Left lobe of liver (tissue), 2 donors: ENCODE data around the gene CRY1. TPM values are rescaled to one million over a fixed set of nuclear protein-coding genes. Genes with fewer than 3 reads are reported as not detected.

Experiments
- ATAC-seq: fragments of 200-7000 bp; cut with Tn5 transposase; one replicate; pipeline ENCODE4 v1.9.1; 2020; ENCODE audit warnings: mild to moderate bottlenecking, moderate library complexity
- DNase-seq: peaks from one replicate; pipeline ENCODE4 v3.0.0-alpha.2; 2020; ENCODE audit warnings: low spot score
- total RNA-seq: library from RNA; stranded (reverse); gene quantifications from one replicate; pipeline ENCODE4 v1.2.1, GENCODE V29; 2021
- donor health status: DM: no; HTN: no; CAD: no; lungs with moderate emphysema.
- donor health status: DM: no; HTN: yes; CAD: no.

The CRY1 gene
- total RNA-seq, 1 donor from 2014 or later, result 10.8 TPM

DNA sequence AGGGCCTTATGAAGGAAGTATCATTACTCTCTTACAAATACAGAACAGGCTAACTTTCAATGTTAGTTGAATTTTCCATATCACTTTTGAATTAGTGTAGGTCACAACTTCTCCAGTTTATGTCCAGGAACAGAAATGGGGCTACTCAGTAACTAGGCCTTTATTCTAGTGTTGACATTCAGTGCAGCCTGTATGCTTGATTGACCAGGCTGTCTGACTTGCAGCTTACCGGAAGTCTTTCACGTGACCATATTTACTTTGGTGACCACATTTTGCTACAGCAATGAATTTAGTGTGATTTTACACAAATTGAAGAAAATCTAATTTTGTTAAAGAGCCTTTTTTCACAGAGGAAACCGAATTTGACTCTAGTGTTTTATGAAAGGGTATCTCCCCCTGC lies 118.8 kb downstream of the CRY1 start:
- DNase-seq (no peak), ATAC-seq (peak; percentile 69)

DNA sequence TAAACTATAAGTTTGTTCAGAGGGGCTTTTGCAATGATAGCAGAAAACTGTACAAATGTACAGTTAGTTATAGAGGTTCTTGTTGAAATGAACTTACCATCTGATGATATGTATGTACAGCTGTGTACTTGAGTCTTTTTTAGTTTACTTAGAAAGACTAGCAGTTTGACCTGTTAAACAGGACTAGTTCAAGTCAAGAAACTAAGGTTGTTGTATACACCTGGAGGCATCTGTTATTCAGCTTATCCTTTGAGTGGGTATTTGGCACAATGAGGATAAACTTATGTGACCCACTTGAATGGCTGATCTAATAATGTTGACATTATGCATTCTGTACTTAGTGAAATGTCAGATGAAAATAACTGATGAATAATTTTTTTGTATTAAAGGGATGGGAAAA lies 119.8 kb downstream of the CRY1 start:
- no peak for ATAC-seq
- no peak for DNase-seq

DNA sequence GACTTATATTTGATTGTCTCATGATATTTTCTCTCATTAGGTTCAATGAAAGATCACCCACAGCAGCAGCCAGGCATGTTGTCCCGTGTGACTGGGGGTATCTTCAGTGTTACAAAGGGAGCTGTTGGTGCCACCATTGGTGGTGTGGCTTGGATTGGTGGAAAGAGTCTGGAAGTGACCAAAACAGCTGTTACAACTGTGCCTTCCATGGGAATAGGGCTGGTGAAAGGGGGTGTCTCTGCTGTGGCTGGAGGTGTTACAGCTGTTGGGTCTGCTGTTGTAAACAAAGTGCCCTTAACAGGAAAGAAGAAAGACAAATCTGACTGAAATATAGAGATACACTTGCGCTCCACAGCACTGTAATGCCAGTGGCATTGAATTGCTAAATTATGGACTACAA lies 122.3 kb downstream of the CRY1 start:
- DNase-seq (no peak), ATAC-seq (no peak)

DNA sequence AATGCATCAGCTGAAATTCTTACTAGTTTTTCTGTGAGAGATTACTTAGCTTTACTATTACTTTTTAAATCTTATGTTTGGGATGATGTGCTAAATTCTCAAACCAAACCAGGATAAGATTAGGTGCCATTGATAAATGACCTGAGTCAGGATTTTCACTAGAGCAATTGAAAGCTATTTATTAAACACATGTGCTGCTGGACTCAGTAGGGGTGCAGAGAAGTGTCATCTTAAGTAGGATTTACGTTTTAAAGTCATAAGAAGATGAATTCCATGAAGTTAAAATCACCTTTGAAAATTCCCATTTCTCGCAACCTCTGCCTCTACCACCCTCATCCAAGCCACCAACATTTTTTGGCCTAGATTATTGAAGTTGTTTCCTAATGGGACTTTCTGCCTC lies 128.8 kb downstream of the CRY1 start:
- DNase-seq (no peak), ATAC-seq (no peak)

- ATAC-seq, result no peak
- DNase-seq, result no peak
Measured at GRCh38 chr12:106962286-106962685, 131.1 kb downstream of the CRY1 start.

GRCh38 chr12:106960443-106960842 lies 132.9 kb downstream of the CRY1 start:
- no peak for ATAC-seq

GRCh38 chr12:106957583-106957982 lies 135.8 kb downstream of the CRY1 start:
- ATAC-seq (no peak), DNase-seq (no peak)

More at GRCh38 chr12:106960443-106960842, 132.9 kb downstream of the CRY1 start:
- DNase-seq, result no peak

GRCh38 chr12:106956048-106956578 lies 137.2 kb downstream of the CRY1 start:
- DNase-seq (peak; percentile 73), ATAC-seq (peak; percentile 66)

- DNase-seq, result peak; percentile 96
- peak; percentile 88 for ATAC-seq
Measured at GRCh38 chr12:106955377-106956047, 137.8 kb downstream of the CRY1 start, which contains the start of gene TMEM263. TSS of gene TMEM263 (plus strand) at chr12:106955907. CDS start at chr12:106967117, 11,210 bp downstream.

GRCh38 chr12:106954462-106955376 lies 138.6 kb downstream of the CRY1 start:
- ATAC-seq, result peak; percentile 0
- DNase-seq, result peak; percentile 54

DNA sequence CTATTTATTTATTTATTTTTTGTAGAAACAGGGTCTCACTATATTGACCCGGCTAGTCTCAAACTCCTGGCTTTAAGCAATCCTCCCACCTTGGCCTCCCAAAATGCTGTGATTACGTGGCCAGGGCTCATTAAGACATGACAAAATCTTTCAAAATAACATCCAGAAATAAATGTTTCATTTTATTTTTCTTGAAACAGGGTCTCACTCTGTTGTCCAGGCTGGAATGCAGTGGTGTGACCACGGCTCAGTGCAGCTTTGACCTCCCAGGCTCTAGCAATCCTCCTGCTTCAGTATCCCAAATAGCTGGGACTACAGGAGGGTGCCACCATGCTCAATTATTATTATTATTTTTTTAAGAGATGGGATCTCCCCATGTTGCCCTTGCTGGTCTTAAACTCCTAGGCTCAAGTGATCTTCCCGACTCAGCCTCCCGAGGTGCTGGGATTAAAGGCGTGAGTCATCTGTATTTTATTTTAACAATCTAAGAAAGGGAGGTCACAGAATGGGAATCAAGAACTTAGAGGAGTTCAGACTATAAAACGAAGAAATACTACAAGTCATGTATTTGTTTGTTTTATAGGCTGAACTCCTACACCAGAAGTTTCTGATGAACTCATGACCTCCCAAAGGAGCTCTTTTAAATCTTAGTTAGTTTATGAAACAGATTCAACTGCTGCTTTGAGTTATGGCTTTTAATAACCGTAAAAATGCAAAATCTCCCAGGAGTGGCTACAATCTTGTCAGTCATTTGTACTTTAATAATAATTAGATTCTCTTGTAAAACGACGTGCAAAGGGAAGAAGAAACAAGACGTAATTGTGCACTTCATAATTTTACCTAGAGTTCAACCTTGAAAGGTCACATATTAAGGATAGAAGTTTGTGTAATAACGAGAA lies 139.7 kb downstream of the CRY1 start:
- ATAC-seq (no peak), DNase-seq (no peak)

GRCh38 chr12:106950591-106950990 lies 142.8 kb downstream of the CRY1 start:
- no peak for ATAC-seq

DNA sequence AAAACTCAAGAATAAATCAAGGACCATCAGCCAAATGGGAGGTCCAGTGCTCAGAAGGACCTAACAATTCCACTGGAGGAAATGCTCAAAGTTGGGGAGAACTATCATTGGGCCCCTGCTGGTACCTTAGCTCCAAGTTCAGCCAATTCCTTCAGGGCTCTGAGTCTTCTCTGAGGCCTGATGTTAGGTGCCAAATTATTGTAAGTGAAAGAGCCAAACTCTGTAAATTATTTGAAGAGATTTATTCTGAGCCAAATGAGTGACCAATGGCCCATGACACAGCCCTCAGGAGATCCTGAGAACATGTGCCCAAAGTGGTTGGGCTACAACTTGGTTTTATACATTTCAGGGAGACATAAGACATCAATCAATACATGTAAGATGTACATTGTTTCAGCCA lies 145.9 kb downstream of the CRY1 start:
- ATAC-seq (no peak), DNase-seq (no peak)

More at GRCh38 chr12:106950591-106950990, 142.8 kb downstream of the CRY1 start:
- DNase-seq, result no peak

DNA sequence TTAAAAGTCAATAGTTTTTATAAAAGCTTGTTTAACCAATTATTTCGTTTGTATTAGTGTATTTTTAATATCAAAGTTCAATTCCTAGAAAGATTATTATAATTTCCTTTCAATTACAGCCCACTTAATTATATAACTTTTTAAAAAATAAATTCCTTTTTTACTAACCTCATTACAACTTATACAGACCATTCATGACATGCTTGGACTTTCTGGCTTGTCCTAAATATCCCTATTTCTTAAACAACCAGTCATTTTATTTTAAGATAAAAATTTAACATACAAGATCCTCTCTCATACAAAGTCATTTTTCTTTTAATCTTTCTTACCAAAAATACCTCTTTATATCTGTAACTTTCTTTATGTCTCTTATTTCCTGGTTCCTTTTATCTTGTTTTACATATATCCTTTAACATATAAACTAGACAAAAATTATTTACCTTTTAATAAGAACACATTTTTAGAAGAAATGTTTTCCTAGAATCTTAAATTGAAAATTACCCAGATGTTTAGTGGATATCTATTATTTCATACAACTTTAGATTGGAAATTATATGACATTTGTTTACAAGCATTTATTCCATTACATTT lies 148.0 kb downstream of the CRY1 start:
- ATAC-seq, result no peak
- no peak for DNase-seq

- DNase-seq, result no peak
- ATAC-seq, result no peak
Measured at GRCh38 chr12:106942775-106943174, 150.6 kb downstream of the CRY1 start.

- DNase-seq (no peak), ATAC-seq (peak; percentile 77)
Measured at GRCh38 chr12:106941481-106942156, 151.7 kb downstream of the CRY1 start.
